IMR-90 (cell line): ENCODE measurements around the gene ZNF276.

Source experiments
- BHLHE40 ChIP-seq: fragments of 150-350 bp; IDR thresholded peaks from 2 replicates; pipeline ENCODE4 v1.6.1; 2016; ENCODE audit warnings: mild to moderate bottlenecking, low read depth, low read length
- CEBPB ChIP-seq: IDR thresholded peaks from 2 replicates; pipeline ENCODE4 v1.6.1; 2012; ENCODE audit warnings: low read depth, low read length, improper control_type of control experiment
- CHD1 ChIP-seq: IDR thresholded peaks from 2 replicates; pipeline ENCODE4 v1.6.1; 2012; ENCODE audit warnings: low read depth, low read length, improper control_type of control experiment
- CTCF ChIP-seq: conservative IDR thresholded peaks from 2 replicates; pipeline ENCODE4 v1.5.1; 2012; ENCODE audit warnings: mild to moderate bottlenecking, low read depth, low read length, improper control_type of control experiment
- ELK1 ChIP-seq: fragments of 150-350 bp; IDR thresholded peaks from 2 replicates; pipeline ENCODE4 v1.6.1; 2016; ENCODE audit warnings: low read depth, mild to moderate bottlenecking, low read length, moderate library complexity, borderline replicate concordance
- MAFK ChIP-seq: IDR thresholded peaks from 2 replicates; pipeline ENCODE4 v1.6.1; 2012; ENCODE audit warnings: low read depth, low read length, improper control_type of control experiment
- MAZ ChIP-seq: IDR thresholded peaks from 2 replicates; pipeline ENCODE4 v1.6.1; 2012; ENCODE audit warnings: low read depth, mild to moderate bottlenecking, low read length, improper control_type of control experiment, moderate library complexity, borderline replicate concordance
- MXI1 ChIP-seq: IDR thresholded peaks from 2 replicates; pipeline ENCODE4 v1.6.1; 2012; ENCODE audit warnings: low read depth, mild to moderate bottlenecking, low read length, moderate library complexity, borderline replicate concordance
- POLR2A ChIP-seq: IDR thresholded peaks from 2 replicates; pipeline ENCODE4 v1.6.1; 2012; ENCODE audit warnings: mild to moderate bottlenecking, low read depth, low read length
- RAD21 ChIP-seq: IDR thresholded peaks from 2 replicates; pipeline ENCODE4 v1.6.1; 2012; ENCODE audit warnings: low read length, improper control_type of control experiment
- RCOR1 ChIP-seq: IDR thresholded peaks from 2 replicates; pipeline ENCODE4 v1.6.1; 2012; ENCODE audit warnings: mild to moderate bottlenecking, low read length, improper control_type of control experiment; ENCODE audit not compliant: insufficient replicate concordance
- RFX5 ChIP-seq: IDR thresholded peaks from 2 replicates; pipeline ENCODE4 v1.8.0; 2012; ENCODE audit warnings: low read depth, mild to moderate bottlenecking, low read length, moderate library complexity
- SMC3 ChIP-seq: fragments of 150-350 bp; IDR thresholded peaks from 2 replicates; pipeline ENCODE4 v1.6.1; 2016; ENCODE audit warnings: low read depth, mild to moderate bottlenecking, antibody characterized with exemption, low read length, moderate library complexity
- USF2 ChIP-seq: fragments of 150-350 bp; IDR thresholded peaks from 2 replicates; pipeline ENCODE4 v1.6.1; 2017; ENCODE audit warnings: mild to moderate bottlenecking, antibody characterized with exemption, low read length, low read depth

GRCh38 chr16:89786474-89787364 lies 65.4 kb downstream of the ZNF276 start:
- no peak for TF ChIP-seq POLR2A
- TF ChIP-seq CTCF = no peak
- no peak for TF ChIP-seq CEBPB
- no peak for TF ChIP-seq BHLHE40
- no peak for TF ChIP-seq SMC3
- TF ChIP-seq CHD1 = no peak
- TF ChIP-seq ELK1 = no peak
- TF ChIP-seq RAD21 = no peak
- TF ChIP-seq MXI1 = no peak
- no peak for TF ChIP-seq RFX5
- TF ChIP-seq MAFK = no peak
- TF ChIP-seq RCOR1 = no peak
- TF ChIP-seq MAZ = no peak
- TF ChIP-seq USF2 = no peak
